Measurements from ENCODE around the gene KRTAP5-2.

Gene KRTAP5-2

DNA sequence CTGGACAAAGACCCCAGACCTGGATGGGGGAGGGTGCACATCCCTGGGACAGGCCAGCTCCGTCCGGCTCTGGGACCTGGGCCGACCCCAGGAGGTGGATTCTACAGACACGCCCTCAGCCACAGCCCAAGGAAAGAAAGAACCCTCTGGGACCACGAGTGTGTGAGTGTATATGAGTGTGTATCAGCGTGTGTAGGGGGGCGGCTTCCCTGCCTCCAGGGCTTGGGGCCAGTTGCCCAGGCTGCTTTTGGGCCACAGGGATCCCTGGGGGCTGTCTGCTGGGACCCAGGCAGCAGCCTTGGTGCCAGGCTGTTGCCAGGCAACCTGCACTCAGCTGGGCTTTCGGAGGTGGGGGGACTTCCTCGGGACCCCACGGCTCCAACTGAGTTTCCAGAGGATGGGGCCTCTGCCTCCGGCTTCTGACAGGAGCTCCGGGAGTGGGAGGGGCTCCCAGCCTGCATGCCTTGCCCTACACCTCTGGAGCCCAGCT, 34.9 kb downstream of the KRTAP5-2 start:
- no peak overlapping the region for H3K27ac ChIP-seq (ENCODE audit: low read length)
- H3K9me3 ChIP-seq (ENCODE audit: control insufficient read depth, low read depth, low read length), result no peaks in the 10 kb centered on the region
- H3K27me3 ChIP-seq (ENCODE audit: control insufficient read depth, insufficient read depth, low read length), result peaks cover 15% of the 10 kb centered on the region
- H3K36me3 ChIP-seq (ENCODE audit: control insufficient read depth, low read depth, low read length), result no peaks in the 10 kb centered on the region
- H3K9ac ChIP-seq (ENCODE audit: low read length), result no peak overlapping the region
- H3K4me3 ChIP-seq (ENCODE audit: low read length), result no peak overlapping the region
- peaks cover 27% of the 10 kb centered on the region for H3K4me1 ChIP-seq (ENCODE audit: control insufficient read depth, low read depth, low read length)

DNA sequence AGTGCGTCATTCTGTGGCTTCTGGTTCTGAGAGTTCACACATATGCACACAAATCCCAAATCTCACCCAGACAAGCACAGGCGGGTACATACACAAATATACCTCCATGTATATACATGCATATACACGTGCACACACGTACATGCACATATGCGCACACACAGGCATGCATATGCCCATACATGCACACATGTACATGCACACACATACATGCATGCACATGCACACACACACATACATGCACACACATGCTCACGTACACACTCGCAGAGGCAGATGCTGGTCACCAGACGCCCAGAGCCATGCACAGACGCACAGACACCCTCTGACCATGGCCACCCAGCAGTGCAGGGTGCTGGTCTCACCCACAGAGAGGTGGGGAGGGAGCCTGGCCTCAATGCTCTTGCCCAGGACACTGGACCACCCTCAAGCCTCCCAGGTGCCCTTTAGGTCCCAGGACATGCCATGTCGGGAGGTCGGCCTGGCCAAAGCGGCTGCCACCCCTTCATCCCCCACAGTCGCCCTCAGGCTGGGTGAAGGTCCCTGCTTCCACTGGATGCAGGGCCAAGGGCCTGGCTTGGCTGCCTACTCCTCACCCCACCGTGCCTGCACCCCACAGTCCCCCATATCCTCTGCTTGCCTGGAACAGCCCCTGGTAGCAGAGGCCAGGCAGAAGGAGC, 35.5 kb downstream of the KRTAP5-2 start:
- Histone ChIP-seq H3K4me3 (ENCODE audit: low read length) (no peak overlapping the region), H3K9me3 (ENCODE audit: control insufficient read depth, low read depth, low read length) (no peaks in the 10 kb centered on the region), H3K27ac (ENCODE audit: low read length) (no peak overlapping the region), H3K4me1 (ENCODE audit: control insufficient read depth, low read depth, low read length) (peaks cover 21% of the 10 kb centered on the region), H3K27me3 (ENCODE audit: control insufficient read depth, insufficient read depth, low read length) (peaks cover 20% of the 10 kb centered on the region), H3K36me3 (ENCODE audit: control insufficient read depth, low read depth, low read length) (no peaks in the 10 kb centered on the region), H3K9ac (ENCODE audit: low read length) (no peak overlapping the region)

DNA sequence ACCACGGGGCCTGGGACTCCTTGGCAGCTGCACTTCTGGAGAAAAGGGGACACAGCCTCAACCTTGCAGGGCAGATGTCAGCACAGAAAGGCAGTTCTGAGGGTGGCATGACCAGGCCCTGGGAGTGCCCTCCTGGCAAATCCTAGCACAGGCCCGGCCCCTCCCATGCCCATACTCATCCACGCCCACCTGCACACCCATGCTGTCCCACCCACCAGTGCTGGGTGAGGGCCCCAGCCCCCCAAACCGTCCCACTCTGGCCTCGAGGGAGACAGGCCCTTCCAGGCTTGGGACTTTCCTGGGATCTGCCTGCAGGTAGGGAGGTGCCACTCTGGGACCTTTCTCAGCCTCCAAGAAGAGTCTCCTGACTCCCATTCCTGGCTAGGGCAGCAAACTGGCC, 36.1 kb downstream of the KRTAP5-2 start:
- Histone ChIP-seq H3K9ac (ENCODE audit: low read length) (no peak overlapping the region), H3K36me3 (ENCODE audit: control insufficient read depth, low read depth, low read length) (no peaks in the 10 kb centered on the region), H3K9me3 (ENCODE audit: control insufficient read depth, low read depth, low read length) (no peaks in the 10 kb centered on the region), H3K4me3 (ENCODE audit: low read length) (no peak overlapping the region), H3K27ac (ENCODE audit: low read length) (no peak overlapping the region), H3K4me1 (ENCODE audit: control insufficient read depth, low read depth, low read length) (peaks cover 18% of the 10 kb centered on the region), H3K27me3 (ENCODE audit: control insufficient read depth, insufficient read depth, low read length) (peaks cover 26% of the 10 kb centered on the region)

DNA sequence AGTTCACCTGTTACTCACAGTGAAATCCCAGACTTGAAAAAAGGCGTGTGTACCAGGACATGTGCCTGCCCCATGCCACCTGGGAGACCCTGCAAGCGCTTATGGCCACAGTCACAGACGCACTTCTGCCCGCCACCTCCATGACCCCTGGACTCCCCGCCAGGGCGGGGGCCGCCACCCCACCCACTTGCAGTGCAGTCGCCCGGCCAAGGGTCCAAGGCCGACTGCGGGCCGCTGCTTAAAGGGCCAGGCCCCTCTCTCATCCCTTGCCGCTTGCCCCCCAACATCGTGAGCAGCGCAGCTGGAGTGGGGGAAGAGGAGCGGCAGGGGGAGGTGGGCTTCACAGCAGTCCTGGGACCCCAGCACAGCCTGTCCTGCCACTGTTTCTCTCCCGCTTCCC, 36.8 kb downstream of the KRTAP5-2 start:
- no peak overlapping the region for H3K27ac ChIP-seq (ENCODE audit: low read length)

DNA sequence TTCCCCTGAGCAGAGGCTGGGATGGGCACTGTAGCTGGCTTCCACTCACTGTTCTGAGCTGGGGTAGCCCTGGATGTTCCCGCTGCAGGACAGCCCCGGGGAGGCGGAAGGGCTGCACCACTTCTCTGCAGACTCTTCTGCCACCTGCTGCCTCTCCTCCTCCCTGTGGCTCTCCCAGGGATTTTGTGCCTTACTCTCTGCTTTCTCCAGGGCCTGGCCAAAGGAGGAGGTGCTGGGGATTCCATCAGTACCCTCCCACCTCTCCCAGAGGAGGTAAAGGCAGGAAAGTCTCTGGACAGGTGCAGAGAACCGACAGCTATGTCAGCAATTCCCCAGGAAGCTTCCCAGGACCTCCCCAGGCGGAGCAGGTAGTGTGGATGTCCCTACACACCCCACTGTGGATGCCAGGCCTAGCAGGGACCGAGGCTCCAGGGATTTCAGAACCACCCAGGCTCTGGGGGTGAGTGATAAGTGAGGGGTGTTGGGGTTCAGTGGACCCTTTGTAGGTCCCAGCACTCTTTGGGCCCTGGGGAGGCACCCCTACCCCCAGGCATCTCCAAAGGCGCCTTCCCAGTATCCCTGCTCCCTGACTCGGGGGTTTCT, 37.3 kb downstream of the KRTAP5-2 start:
- Histone ChIP-seq H3K4me1 (ENCODE audit: control insufficient read depth, low read depth, low read length) (peaks cover 19% of the 10 kb centered on the region), H3K27me3 (ENCODE audit: control insufficient read depth, insufficient read depth, low read length) (peaks cover 35% of the 10 kb centered on the region), H3K9ac (ENCODE audit: low read length) (no peak overlapping the region), H3K36me3 (ENCODE audit: control insufficient read depth, low read depth, low read length) (no peaks in the 10 kb centered on the region), H3K4me3 (ENCODE audit: low read length) (no peak overlapping the region), H3K9me3 (ENCODE audit: control insufficient read depth, low read depth, low read length) (no peaks in the 10 kb centered on the region), H3K27ac (ENCODE audit: low read length) (no peak overlapping the region)

More for the DNA sequence above, 36.8 kb downstream of the KRTAP5-2 start:
- Histone ChIP-seq H3K9ac (ENCODE audit: low read length) (no peak overlapping the region), H3K4me1 (ENCODE audit: control insufficient read depth, low read depth, low read length) (peaks cover 18% of the 10 kb centered on the region), H3K27me3 (ENCODE audit: control insufficient read depth, insufficient read depth, low read length) (peaks cover 30% of the 10 kb centered on the region), H3K9me3 (ENCODE audit: control insufficient read depth, low read depth, low read length) (no peaks in the 10 kb centered on the region), H3K36me3 (ENCODE audit: control insufficient read depth, low read depth, low read length) (no peaks in the 10 kb centered on the region), H3K4me3 (ENCODE audit: low read length) (no peak overlapping the region)

DNA sequence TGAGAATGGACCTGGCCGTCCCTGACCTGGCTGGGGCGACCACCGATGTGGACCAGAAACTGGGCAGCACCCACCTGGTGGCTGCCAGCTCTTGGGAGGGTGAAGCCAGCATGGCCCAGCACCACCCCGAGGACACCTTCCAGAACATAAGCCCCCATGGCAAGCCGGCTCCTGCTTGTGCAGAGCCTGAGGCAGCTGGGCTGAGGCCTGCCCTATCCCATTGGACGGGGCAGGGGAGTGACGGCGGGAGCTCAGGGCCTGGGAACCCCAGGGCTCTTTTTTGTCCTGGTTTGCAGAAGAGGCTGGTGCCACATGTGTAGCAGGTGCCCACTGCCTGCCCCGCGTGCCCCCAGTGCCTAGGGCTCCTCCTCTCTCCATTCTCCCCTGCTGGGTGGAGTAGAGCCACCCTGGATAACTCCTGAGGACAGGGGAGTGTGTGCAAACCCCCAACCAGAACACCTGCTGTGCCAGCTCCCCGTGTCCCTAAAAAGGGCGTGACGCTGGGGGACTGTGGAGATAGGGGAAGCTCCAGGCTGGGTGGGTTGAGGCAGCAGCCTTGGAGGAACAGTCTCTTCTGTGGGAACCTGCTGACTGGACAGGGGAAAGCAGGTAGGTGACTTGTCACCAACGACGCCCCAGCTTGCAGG, 38.0 kb downstream of the KRTAP5-2 start:
- H3K36me3 ChIP-seq (ENCODE audit: control insufficient read depth, low read depth, low read length), result no peaks in the 10 kb centered on the region
- H3K4me1 ChIP-seq (ENCODE audit: control insufficient read depth, low read depth, low read length), result peaks cover 22% of the 10 kb centered on the region
- H3K4me3 ChIP-seq (ENCODE audit: low read length), result no peak overlapping the region
- no peak overlapping the region for H3K27ac ChIP-seq (ENCODE audit: low read length)
- no peak overlapping the region for H3K9ac ChIP-seq (ENCODE audit: low read length)
- no peaks in the 10 kb centered on the region for H3K9me3 ChIP-seq (ENCODE audit: control insufficient read depth, low read depth, low read length)
- H3K27me3 ChIP-seq (ENCODE audit: control insufficient read depth, insufficient read depth, low read length), result peaks cover 42% of the 10 kb centered on the region

DNA sequence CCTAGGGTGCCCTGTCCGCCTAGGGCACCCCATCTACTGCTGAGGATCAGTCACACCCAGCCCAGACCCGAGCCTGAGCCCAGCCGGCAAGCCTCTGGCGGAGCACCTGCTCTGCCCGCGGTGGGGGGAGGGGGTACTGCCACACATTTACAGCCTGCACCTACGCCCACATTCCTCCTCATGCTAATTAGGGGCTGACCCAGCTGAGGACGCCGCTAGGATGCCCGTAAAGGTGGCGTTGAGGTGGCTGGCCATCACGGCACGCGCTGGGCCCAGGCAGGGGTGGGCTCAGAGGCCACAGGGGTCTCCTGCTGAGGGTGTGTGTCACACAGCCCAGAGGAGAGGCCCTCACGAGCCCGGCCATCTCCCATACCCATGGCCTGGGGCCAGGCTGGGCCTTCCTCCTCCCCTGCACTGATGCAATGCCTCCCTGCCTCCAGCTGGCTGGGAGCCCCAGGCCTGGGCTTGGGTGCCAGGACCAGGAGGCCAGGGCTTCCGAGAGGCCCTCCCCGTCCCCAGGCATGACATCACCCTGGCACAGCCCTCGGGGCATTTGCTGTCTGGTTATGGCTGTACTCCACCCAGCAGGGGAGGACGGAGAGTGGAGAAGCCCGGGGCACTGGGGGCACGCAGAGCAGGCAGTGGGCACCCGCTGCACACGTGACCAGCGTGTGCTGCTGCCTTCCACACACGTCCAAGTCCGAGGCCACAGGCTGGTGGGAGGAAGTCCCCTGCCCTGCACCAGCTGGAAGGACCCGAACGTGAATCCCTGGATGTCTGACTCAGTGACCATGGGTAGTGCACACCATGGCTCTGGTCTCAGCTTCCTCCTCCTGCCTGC, 38.8 kb downstream of the KRTAP5-2 start:
- Histone ChIP-seq H3K4me1 (ENCODE audit: control insufficient read depth, low read depth, low read length) (peaks cover 16% of the 10 kb centered on the region), H3K9ac (ENCODE audit: low read length) (no peak overlapping the region), H3K4me3 (ENCODE audit: low read length) (no peak overlapping the region), H3K9me3 (ENCODE audit: control insufficient read depth, low read depth, low read length) (no peaks in the 10 kb centered on the region), H3K27me3 (ENCODE audit: control insufficient read depth, insufficient read depth, low read length) (peaks cover 45% of the 10 kb centered on the region), H3K27ac (ENCODE audit: low read length) (no peak overlapping the region), H3K36me3 (ENCODE audit: control insufficient read depth, low read depth, low read length) (no peaks in the 10 kb centered on the region)

DNA sequence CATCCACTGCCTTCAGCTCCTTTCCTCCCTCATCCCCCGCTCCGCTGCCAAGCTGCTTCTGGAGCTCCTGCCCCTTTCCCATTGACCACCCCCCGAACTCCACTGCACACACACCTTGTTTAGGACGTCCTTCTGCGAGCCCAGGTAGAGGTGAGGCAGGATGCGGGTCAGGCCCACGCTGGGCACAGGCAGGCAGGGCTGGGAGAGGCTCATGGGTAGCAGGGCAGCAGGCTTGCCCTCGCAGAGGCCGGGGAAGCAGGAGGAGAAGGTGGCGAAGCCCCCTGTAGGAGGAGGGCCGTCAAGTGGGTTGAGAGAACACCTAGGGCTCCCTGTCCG, 39.4 kb downstream of the KRTAP5-2 start:
- Histone ChIP-seq H3K4me3 (ENCODE audit: low read length) (no peak overlapping the region), H3K9me3 (ENCODE audit: control insufficient read depth, low read depth, low read length) (no peaks in the 10 kb centered on the region), H3K27ac (ENCODE audit: low read length) (no peak overlapping the region), H3K27me3 (ENCODE audit: control insufficient read depth, insufficient read depth, low read length) (peaks cover 48% of the 10 kb centered on the region), H3K36me3 (ENCODE audit: control insufficient read depth, low read depth, low read length) (no peaks in the 10 kb centered on the region), H3K9ac (ENCODE audit: low read length) (no peak overlapping the region), H3K4me1 (ENCODE audit: control insufficient read depth, low read depth, low read length) (peaks cover 13% of the 10 kb centered on the region)

DNA sequence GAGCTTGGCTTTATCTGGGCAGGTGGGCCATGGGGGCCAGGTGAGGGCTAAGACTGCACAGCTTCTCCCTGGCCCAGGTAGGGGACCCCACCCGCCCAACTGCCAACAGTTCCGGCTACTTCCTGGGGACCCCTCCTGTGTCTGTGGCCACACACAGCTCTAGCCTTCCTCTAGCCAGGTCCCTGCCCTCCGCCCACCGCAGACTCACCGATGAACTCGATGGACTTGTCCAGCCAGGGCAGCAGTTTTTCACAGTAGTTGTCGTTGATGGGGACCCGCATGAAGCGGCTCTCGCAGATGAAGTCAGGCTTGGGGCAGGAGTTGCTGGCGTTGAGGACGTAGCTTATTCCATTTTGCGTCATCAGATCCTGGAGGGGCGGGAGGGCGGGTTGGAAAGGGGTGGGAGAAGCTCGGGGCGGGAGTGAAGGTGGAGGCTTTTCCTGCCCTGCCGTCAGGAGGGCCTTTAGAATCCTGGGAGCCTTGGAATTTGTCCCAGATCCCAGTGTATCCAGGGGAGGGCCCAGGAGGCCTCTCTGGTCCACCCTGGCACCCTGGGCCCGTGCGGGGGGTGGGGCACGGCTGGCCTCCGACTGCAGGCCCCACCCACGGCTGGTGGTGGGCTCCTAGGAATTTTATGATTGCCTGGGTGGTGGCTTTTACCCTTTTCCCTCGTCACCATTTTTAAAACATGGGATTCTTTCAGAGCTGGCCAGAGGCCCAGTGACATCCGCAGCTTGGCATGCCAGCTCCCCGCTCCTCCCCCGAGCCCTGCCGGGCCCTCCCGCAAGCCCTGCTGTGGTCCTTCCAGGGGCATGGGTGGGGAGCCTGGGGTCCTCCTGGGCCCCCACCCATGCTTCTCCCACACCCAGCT, 40.0 kb downstream of the KRTAP5-2 start:
- Histone ChIP-seq H3K9ac (ENCODE audit: low read length) (no peak overlapping the region), H3K27ac (ENCODE audit: low read length) (no peak overlapping the region), H3K4me3 (ENCODE audit: low read length) (no peak overlapping the region), H3K36me3 (ENCODE audit: control insufficient read depth, low read depth, low read length) (no peaks in the 10 kb centered on the region), H3K27me3 (ENCODE audit: control insufficient read depth, insufficient read depth, low read length) (peaks cover 54% of the 10 kb centered on the region), H3K4me1 (ENCODE audit: control insufficient read depth, low read depth, low read length) (peaks cover 13% of the 10 kb centered on the region), H3K9me3 (ENCODE audit: control insufficient read depth, low read depth, low read length) (no peaks in the 10 kb centered on the region)

DNA sequence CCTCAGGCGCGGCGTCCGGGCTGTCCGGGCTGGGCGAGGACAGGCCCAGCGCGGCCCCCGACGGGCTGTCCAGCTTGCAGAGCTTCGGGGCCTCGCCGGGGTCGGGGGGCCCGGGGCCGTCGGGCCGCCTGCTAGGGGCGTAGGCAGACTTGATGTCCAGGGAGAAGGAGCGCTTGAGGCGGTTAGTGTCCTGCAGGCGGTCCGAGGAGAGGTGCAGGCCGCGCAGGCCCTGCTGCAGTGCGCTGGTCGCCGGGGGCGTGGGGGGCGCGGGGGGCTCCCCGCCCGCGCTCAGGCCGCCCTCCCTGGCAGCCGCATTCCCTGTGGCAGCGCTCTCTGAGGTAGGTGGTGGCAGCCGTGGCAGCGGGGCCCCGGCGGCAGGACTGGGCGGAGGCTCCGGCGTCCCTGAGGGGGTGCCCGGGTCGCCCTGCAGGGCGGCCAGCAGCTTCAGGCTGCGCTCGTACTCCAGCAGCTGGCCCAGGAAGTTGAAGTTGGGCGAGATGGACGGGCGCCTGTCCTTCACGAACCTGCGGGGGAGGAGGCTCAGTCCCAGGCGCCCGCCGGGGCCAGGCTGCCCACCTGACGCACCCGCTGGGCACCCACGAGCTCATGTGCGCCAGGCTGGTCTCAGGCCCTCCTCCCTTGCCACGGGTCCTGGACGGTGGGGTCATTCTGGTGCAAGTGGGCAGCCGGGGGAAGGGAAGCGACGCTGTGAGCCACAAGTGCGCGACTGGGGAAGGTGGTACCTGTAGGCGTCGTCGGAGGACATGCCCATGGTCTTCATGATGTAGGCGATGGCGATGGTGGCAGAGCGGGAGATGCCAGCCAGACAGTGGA, 40.8 kb downstream of the KRTAP5-2 start:
- Histone ChIP-seq H3K9ac (ENCODE audit: low read length) (no peak overlapping the region), H3K36me3 (ENCODE audit: control insufficient read depth, low read depth, low read length) (no peaks in the 10 kb centered on the region), H3K27me3 (ENCODE audit: control insufficient read depth, insufficient read depth, low read length) (peaks cover 60% of the 10 kb centered on the region), H3K4me3 (ENCODE audit: low read length) (no peak overlapping the region), H3K9me3 (ENCODE audit: control insufficient read depth, low read depth, low read length) (no peaks in the 10 kb centered on the region), H3K4me1 (ENCODE audit: control insufficient read depth, low read depth, low read length) (peaks cover 13% of the 10 kb centered on the region), H3K27ac (ENCODE audit: low read length) (no peak overlapping the region)
